HepG2 (cell line): Measurements from ENCODE around the gene SULT1E1. TPM values are rescaled to one million over a fixed set of nuclear protein-coding genes. Genes with fewer than 3 reads are reported as not detected.

Experiments
- ASH2L ChIP-seq: fragments of 300-600, 200-600 bp; sonication (generic); IDR thresholded peaks from 2 replicates; pipeline ENCODE4 v1.7.0; 2017; ENCODE audit warnings: low read depth, mild to moderate bottlenecking, moderate library complexity, mixed read lengths, low read length; ENCODE audit not compliant: insufficient read length
- ATF7 ChIP-seq, 2 experiments: fragments of 450-650 bp in 1 of 2; sonication (generic) in 1 of 2; formaldehyde crosslinking in 1 of 2; IDR thresholded peaks; 2 replicates each; pipeline versions ENCODE4 v1.4.0 to v1.6.1; 2016 to 2020; ENCODE audit warnings: antibody characterized with exemption in 1 of 2, mild to moderate bottlenecking in 1 of 2, missing genetic modification reagents in 1 of 2
- BRF2 ChIP-seq: sonication (generic); formaldehyde crosslinking; IDR thresholded peaks from 2 replicates; pipeline ENCODE4 v1.8.1; 2022; ENCODE audit warnings: mild to moderate bottlenecking, missing genetic modification reagents
- CHCHD3 ChIP-seq: sonication (generic); formaldehyde crosslinking; IDR thresholded peaks from 2 replicates; pipeline ENCODE4 v1.8.0; 2022; ENCODE audit warnings: mild to moderate bottlenecking, missing genetic modification reagents, moderate library complexity
- EZH2 ChIP-seq: conservative IDR thresholded peaks from 2 replicates; pipeline ENCODE4 v1.6.1; 2012; ENCODE audit warnings: mild to moderate bottlenecking, low read depth, low read length, moderate library complexity
- FOXP1 ChIP-seq, 2 experiments: fragments of 450-650 bp in 1 of 2; IDR thresholded peaks; 2 replicates each; pipeline ENCODE4 v1.6.1; 2017 to 2018; ENCODE audit warnings: antibody characterized with exemption in 1 of 2
- HCFC1 ChIP-seq: fragments of 150-350 bp; IDR thresholded peaks from 2 replicates; pipeline ENCODE4 v1.6.1; 2014; ENCODE audit warnings: low read depth, low read length
- HHEX ChIP-seq: IDR thresholded peaks from 2 replicates; pipeline ENCODE4 v1.6.1; 2016; ENCODE audit warnings: control low read depth
- HMGA1 ChIP-seq: sonication (generic); formaldehyde crosslinking; conservative IDR thresholded peaks from 2 replicates; pipeline ENCODE4 v1.4.0; 2020; ENCODE audit warnings: missing genetic modification reagents
- NCOA5 ChIP-seq: sonication (generic); formaldehyde crosslinking; IDR thresholded peaks from 2 replicates; pipeline ENCODE4 v1.4.0; 2020; ENCODE audit warnings: missing genetic modification reagents
- NR2C2 ChIP-seq: sonication (generic); formaldehyde crosslinking; IDR thresholded peaks from 2 replicates; pipeline ENCODE4 v1.4.0; 2020; ENCODE audit warnings: missing genetic modification reagents, mild to moderate bottlenecking, moderate library complexity, borderline replicate concordance
- PATZ1 ChIP-seq: sonication (generic); formaldehyde crosslinking; IDR thresholded peaks from 2 replicates; pipeline ENCODE4 v1.4.0; 2020; ENCODE audit warnings: missing genetic modification reagents
- REXO4 ChIP-seq: sonication (generic); formaldehyde crosslinking; IDR thresholded peaks from 2 replicates; pipeline ENCODE4 v1.8.0; 2022; ENCODE audit warnings: missing genetic modification reagents, mild to moderate bottlenecking, borderline replicate concordance
- SMARCC2 ChIP-seq: fragments of 450-650 bp; IDR thresholded peaks from 2 replicates; pipeline ENCODE4 v1.6.1; 2017; ENCODE audit warnings: antibody characterized with exemption, mild to moderate bottlenecking
- THAP7 ChIP-seq: sonication (generic); formaldehyde crosslinking; IDR thresholded peaks from 2 replicates; pipeline ENCODE4 v1.8.1; 2023; ENCODE audit warnings: mild to moderate bottlenecking, missing genetic modification reagents
- ZEB1 ChIP-seq: IDR thresholded peaks from 2 replicates; pipeline ENCODE4 v1.6.1; 2012; ENCODE audit warnings: mild to moderate bottlenecking, low read depth, inconsistent platforms; ENCODE audit not compliant: insufficient replicate concordance
- ZFP36L2 ChIP-seq: sonication (generic); formaldehyde crosslinking; IDR thresholded peaks from 2 replicates; pipeline ENCODE4 v1.4.0; 2020; ENCODE audit warnings: missing genetic modification reagents
- ZHX1 ChIP-seq: sonication (generic); formaldehyde crosslinking; IDR thresholded peaks from 2 replicates; pipeline ENCODE4 v1.8.1; 2022; ENCODE audit warnings: low read depth, mild to moderate bottlenecking, missing genetic modification reagents
- ZKSCAN8 ChIP-seq: IDR thresholded peaks from 2 replicates; pipeline ENCODE4 v1.6.1; 2016; ENCODE audit warnings: borderline replicate concordance, missing genetic modification reagents, missing compliant biosample characterization
- ZNF124 ChIP-seq: sonication (generic); formaldehyde crosslinking; IDR thresholded peaks from 2 replicates; pipeline ENCODE4 v1.4.0; 2020; ENCODE audit warnings: missing genetic modification reagents
- ZNF20 ChIP-seq: sonication (generic); formaldehyde crosslinking; IDR thresholded peaks from 2 replicates; pipeline ENCODE4 v1.4.0; 2020; ENCODE audit warnings: mild to moderate bottlenecking, moderate library complexity, missing genetic modification reagents
- ZNF30 ChIP-seq: sonication (generic); formaldehyde crosslinking; IDR thresholded peaks from 2 replicates; pipeline ENCODE4 v1.5.0; 2020; ENCODE audit warnings: mild to moderate bottlenecking, missing genetic modification reagents
- ZNF33A ChIP-seq: sonication (generic); formaldehyde crosslinking; IDR thresholded peaks from 2 replicates; pipeline ENCODE4 v1.5.1; 2020; ENCODE audit warnings: missing genetic modification reagents, mild to moderate bottlenecking, moderate library complexity, borderline replicate concordance
- polyA plus RNA-seq, 8 experiments: library from polyadenylated mRNA; depleted of rRNA in 3 of 8; stranded (reverse) in 7 of 8; unstranded in 1 of 8; fragments of >200 nt; fragmentation: Illumina TruSeq in 4 of 8; extraction: Trizol in 4 of 8; gene quantifications; 2 replicates each; pipeline versions ENCODE4 v1.2.1 to v1.2.3, GENCODE V29; 2011 to 2016; ENCODE audit warnings: low read depth in 4 of 8, missing spikeins in 1 of 8, mixed read lengths in 1 of 8; ENCODE audit not compliant: insufficient read depth in 1 of 8
- total RNA-seq, 5 experiments: library from RNA; depleted of rRNA; stranded (reverse); fragments of >200 nt; fragmentation: Illumina TruSeq; extraction: Trizol; gene quantifications; 2 replicates each; pipeline ENCODE4 v1.2.3, GENCODE V29; 2016; ENCODE audit warnings: low read depth in 1 of 5

Gene SULT1E1
- total and polyA plus RNA-seq, 2 of the 13 experiments (the other 11 are each of a cell fraction or from before 2014, with no cell fraction given), result 1.7 to 3.9 TPM

- TF ChIP-seq HHEX (CRISPR knock-in tag), result no peak
- no peak for TF ChIP-seq BRF2 (CRISPR knock-in tag)
- TF ChIP-seq ZFP36L2 (CRISPR knock-in tag), result no peak
- no peak for TF ChIP-seq SMARCC2
- TF ChIP-seq ATF7 (IDR thresholded peaks at IDR 0.05), result no peak
- TF ChIP-seq ATF7 (CRISPR knock-in tag; IDR thresholded peaks at IDR 0.05), result no peak
- TF ChIP-seq ZKSCAN8, result no peak
- 0 out of 2 replicates have a peak, but pooled peaks have one; percentile 11 for TF ChIP-seq PATZ1 (CRISPR knock-in tag)
- TF ChIP-seq ZNF33A (CRISPR knock-in tag), result no peak
- no peak for TF ChIP-seq EZH2
- no peak for TF ChIP-seq ZNF20 (CRISPR knock-in tag)
- TF ChIP-seq FOXP1 (IDR thresholded peaks at IDR 0.05), result no peak
- TF ChIP-seq FOXP1 (CRISPR knock-in tag; IDR thresholded peaks at IDR 0.05), result no peak
- TF ChIP-seq ASH2L, result no peak
- peak; percentile 20 for TF ChIP-seq ZEB1
- TF ChIP-seq HMGA1 (CRISPR knock-in tag), result no peak
- TF ChIP-seq REXO4 (CRISPR knock-in tag), result no peak
- TF ChIP-seq ZHX1, result no peak
- no peak for TF ChIP-seq HCFC1
- TF ChIP-seq NCOA5, result no peak
- TF ChIP-seq ZNF30, result no peak
- no peak for TF ChIP-seq CHCHD3
- no peak for TF ChIP-seq THAP7
- TF ChIP-seq ZNF124 (CRISPR knock-in tag), result 0 out of 2 replicates have a peak, but pooled peaks have one; percentile 47
- no peak for TF ChIP-seq NR2C2 (CRISPR knock-in tag)
Observed at GRCh38 chr4:69830560-69831269, 29.2 kb downstream of the SULT1E1 start (continued).
